ENCODE measurements around the gene MSH2. TPM values are rescaled to one million over a fixed set of nuclear protein-coding genes. Genes with fewer than 3 reads are reported as not detected.

Gene MSH2
- total RNA-seq, 2 donors from 2014 or later: 4.3 to 8.9 TPM

DNA sequence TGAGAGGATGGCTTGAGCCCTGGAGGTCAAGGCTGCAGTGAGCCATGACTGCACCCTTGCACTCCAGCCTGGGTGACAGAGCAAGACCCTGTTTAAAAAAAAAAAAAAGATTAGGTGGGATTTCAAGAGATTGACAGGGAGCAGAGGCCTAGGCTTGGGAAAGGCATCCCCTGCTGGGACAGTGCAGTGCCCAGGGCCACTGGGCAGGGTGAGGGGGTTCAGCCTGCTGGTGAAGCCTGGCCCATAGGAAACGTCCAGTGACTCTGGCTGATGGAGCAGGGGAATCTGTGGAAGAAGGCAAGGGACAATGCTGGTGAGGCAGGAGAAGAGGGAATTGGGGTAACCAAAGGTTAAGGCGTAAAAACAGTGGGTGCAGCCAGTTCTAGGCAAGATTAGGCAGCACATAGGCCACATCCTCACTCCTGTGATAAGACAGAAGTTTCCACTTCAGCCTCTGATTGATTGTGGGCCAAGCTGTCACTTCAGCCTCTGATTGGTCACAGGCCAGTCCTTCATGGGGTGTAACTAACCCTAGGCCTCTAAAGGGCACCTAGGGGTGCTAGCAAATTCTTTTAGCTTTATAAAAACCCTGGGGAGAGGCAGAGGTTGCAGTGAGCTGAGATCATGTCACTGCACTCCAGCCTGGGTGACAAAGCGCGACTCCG, 128.6 kb downstream of the MSH2 start:
- Histone ChIP-seq H3K4me3 (no peak overlapping the region), H3K27ac (no peak overlapping the region), H3K9me3 (no peaks in the 10 kb centered on the region), H3K27me3 (no peaks in the 10 kb centered on the region), H3K36me3 (no peaks in the 10 kb centered on the region), H3K4me1 (peaks cover 0 to 6% of the 10 kb centered on the region in 2 donors)
- no peak for DNase-seq (ENCODE audit: low spot score)
- TF ChIP-seq, protein P1, sequence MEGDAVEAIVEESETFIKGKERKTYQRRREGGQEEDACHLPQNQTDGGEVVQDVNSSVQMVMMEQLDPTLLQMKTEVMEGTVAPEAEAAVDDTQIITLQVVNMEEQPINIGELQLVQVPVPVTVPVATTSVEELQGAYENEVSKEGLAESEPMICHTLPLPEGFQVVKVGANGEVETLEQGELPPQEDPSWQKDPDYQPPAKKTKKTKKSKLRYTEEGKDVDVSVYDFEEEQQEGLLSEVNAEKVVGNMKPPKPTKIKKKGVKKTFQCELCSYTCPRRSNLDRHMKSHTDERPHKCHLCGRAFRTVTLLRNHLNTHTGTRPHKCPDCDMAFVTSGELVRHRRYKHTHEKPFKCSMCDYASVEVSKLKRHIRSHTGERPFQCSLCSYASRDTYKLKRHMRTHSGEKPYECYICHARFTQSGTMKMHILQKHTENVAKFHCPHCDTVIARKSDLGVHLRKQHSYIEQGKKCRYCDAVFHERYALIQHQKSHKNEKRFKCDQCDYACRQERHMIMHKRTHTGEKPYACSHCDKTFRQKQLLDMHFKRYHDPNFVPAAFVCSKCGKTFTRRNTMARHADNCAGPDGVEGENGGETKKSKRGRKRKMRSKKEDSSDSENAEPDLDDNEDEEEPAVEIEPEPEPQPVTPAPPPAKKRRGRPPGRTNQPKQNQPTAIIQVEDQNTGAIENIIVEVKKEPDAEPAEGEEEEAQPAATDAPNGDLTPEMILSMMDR (IDR thresholded peaks at IDR 0.05): no peak

MicroRNAs encoded within 50 kb of the gene (microRNA counts, 767-probe panel; counts per million panel counts)
- microRNA hsa-miR-559: 0 counts per million in 2 donors

Small RNA genes lying within 50 kb of the gene (microRNA-seq; reads per million reads assigned to microRNA genes)
- gene MIR559 (ENCODE audit: borderline number of aligned reads in 2 of 2, borderline replicate concordance in 1 of 2): 0 reads per million in 2 donors

Other genes starting within 250 kb of the MSH2 start
- not detected for gene STPG4, start 247.8 kb upstream of the MSH2 start, total RNA-seq
- 100 to 1,000 TPM; 435 to 481 TPM for gene CALM2, start 226.6 kb upstream of the MSH2 start, total RNA-seq
- under 1 TPM in 1 of 2 donors, not detected in 1; 0.47 TPM for gene EPCAM, start 33.8 kb upstream of the MSH2 start, total RNA-seq
- gene KCNK12, start 167.8 kb downstream of the MSH2 start, total RNA-seq: not detected

Measured in right atrium auricular region (tissue), 2 donors.